K562 (cell line): ENCODE results near the gene ZFP92.

ENCODE experiments used
- CTCF ChIP-seq, 3 experiments: IDR thresholded peaks in 2 of 3; conservative IDR thresholded peaks in 1 of 3; 2 replicates each; pipeline ENCODE4 v1.5.1; 2011 to 2012; ENCODE audit warnings: low read length in 3 of 3, mild to moderate bottlenecking in 3 of 3, control low read depth in 2 of 3, improper control_type of control experiment in 1 of 3, inconsistent platforms in 1 of 3, low read depth in 1 of 3, mixed read lengths in 1 of 3, moderate library complexity in 1 of 3; ENCODE audit not compliant: insufficient read depth in 2 of 3
- KAT2B ChIP-seq: IDR thresholded peaks from one replicate; pipeline ENCODE4 v1.6.1; 2012; ENCODE audit warnings: low read depth, mild to moderate bottlenecking, control low read depth, inconsistent platforms, low read length, moderate library complexity
- SETDB1 ChIP-seq: IDR thresholded peaks from one replicate; pipeline ENCODE4 v1.6.1; 2012; ENCODE audit warnings: low read length, control low read depth, inconsistent platforms

- TF ChIP-seq KAT2B (no peak), CTCF (IDR thresholded peaks at IDR 0.05 in 2 of 3, conservative IDR thresholded peaks at IDR 0.05 in 1 of 3; ENCODE audit: insufficient read depth in 2 of 3, low read depth in 1 of 3, low read length in 3 of 3) (no peak), SETDB1 (no peak)
Measured at GRCh38 chrX:153407736-153408135, 3.5 kb upstream of the ZFP92 start.
